Liver (tissue), 3 donors: Measurements from ENCODE around the gene LDLRAD4.

ENCODE experiments used
- EGR1 ChIP-seq, 2 donors: IDR thresholded peaks; 2 replicates each; pipeline ENCODE4 v1.6.1; 2016 to 2018; ENCODE audit warnings: antibody characterized with exemption in 2 of 2, low read depth in 2 of 2
- FOXA1 ChIP-seq: IDR thresholded peaks from 2 replicates; pipeline ENCODE4 v1.6.1; 2016; ENCODE audit warnings: antibody characterized with exemption
- FOXA2 ChIP-seq: IDR thresholded peaks from 2 replicates; pipeline ENCODE4 v1.6.1; 2016; ENCODE audit warnings: antibody characterized with exemption
- GABPA ChIP-seq, 2 donors: IDR thresholded peaks in 1 of 2; conservative IDR thresholded peaks in 1 of 2; 2 replicates each; pipeline ENCODE4 v1.6.1; 2016; ENCODE audit warnings: antibody characterized with exemption in 2 of 2, mild to moderate bottlenecking in 1 of 2, moderate library complexity in 1 of 2
- JUND ChIP-seq, 2 donors: IDR thresholded peaks; 2 replicates each; pipeline ENCODE4 v1.6.1; 2016; ENCODE audit warnings: antibody characterized with exemption in 2 of 2
- NR2F2 ChIP-seq: IDR thresholded peaks from 2 replicates; pipeline ENCODE4 v1.6.1; 2016; ENCODE audit warnings: antibody characterized with exemption
- RAD21 ChIP-seq, 2 donors: IDR thresholded peaks; 2 replicates each; pipeline ENCODE4 v1.6.1; 2016; ENCODE audit warnings: antibody characterized with exemption in 2 of 2, mild to moderate bottlenecking in 2 of 2
- SP1 ChIP-seq: IDR thresholded peaks from 2 replicates; pipeline ENCODE4 v1.6.1; 2018; ENCODE audit warnings: antibody characterized with exemption, mild to moderate bottlenecking
- YY1 ChIP-seq: IDR thresholded peaks from 2 replicates; pipeline ENCODE4 v1.6.1; 2016; ENCODE audit warnings: antibody characterized with exemption, mild to moderate bottlenecking
- TF ChIP-seq, protein P1 (sequence below): fragments of 150-350 bp; IDR thresholded peaks from 2 replicates; pipeline ENCODE4 v1.5.1; 2017; ENCODE audit warnings: improper control_type of control experiment, low read depth, low read length; ENCODE audit not compliant: missing input control
- TF ChIP-seq, protein P2 (sequence below): IDR thresholded peaks from 2 replicates; pipeline ENCODE4 v1.6.1; 2016; ENCODE audit warnings: antibody characterized with exemption
- TF ChIP-seq, protein P3 (sequence below): IDR thresholded peaks from 2 replicates; pipeline ENCODE4 v1.6.1; 2016; ENCODE audit warnings: antibody characterized with exemption, mild to moderate bottlenecking
- TF ChIP-seq, protein P4 (sequence below): IDR thresholded peaks from 2 replicates; pipeline ENCODE4 v1.6.1; 2016; ENCODE audit warnings: antibody characterized with exemption
- donor health status: healthy.
- donor health status: healthy.

DNA sequence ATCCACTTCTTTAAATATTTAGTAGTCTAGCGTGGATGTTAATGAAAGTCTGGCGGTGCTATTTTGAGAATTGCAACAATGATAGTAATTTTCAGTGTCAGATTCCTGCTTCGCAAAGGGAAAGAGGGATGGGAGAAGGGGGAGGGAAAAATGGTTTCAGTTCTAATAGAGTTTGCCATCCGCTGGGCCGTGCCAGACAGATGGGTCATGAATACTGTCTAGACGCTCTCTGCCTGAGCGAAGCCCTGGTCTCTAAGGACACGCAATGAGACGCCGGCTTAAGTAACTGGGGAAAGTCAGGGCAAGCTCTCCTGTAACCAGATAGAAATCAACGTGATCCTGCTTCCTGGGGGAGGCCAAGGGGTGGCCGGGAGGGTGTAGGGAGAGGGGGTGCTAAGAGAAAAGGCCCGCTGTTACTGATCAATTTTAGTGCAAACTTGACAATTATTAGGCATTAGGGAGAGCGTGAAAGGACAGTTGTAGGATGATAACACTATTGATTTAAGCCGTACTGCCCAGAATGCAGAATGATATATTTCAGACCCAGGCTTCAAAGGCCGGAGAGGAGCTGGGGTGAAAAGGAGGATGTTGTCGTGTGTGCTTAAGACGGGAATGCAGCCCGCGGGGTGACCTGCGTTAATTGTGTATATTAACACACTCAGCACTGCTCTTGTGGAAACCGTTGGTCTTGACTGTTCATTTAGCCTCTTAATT lies 229.2 kb downstream of the LDLRAD4 start:
- TF ChIP-seq, protein P1, sequence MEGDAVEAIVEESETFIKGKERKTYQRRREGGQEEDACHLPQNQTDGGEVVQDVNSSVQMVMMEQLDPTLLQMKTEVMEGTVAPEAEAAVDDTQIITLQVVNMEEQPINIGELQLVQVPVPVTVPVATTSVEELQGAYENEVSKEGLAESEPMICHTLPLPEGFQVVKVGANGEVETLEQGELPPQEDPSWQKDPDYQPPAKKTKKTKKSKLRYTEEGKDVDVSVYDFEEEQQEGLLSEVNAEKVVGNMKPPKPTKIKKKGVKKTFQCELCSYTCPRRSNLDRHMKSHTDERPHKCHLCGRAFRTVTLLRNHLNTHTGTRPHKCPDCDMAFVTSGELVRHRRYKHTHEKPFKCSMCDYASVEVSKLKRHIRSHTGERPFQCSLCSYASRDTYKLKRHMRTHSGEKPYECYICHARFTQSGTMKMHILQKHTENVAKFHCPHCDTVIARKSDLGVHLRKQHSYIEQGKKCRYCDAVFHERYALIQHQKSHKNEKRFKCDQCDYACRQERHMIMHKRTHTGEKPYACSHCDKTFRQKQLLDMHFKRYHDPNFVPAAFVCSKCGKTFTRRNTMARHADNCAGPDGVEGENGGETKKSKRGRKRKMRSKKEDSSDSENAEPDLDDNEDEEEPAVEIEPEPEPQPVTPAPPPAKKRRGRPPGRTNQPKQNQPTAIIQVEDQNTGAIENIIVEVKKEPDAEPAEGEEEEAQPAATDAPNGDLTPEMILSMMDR, result no peak
- TF ChIP-seq GABPA (IDR thresholded peaks at IDR 0.05 in 1 of 2, conservative IDR thresholded peaks at IDR 0.05 in 1 of 2) (no peak), SP1 (no peak), RAD21 (IDR thresholded peaks at IDR 0.05) (no peak), JUND (IDR thresholded peaks at IDR 0.05) (no peak), FOXA2 (no peak), NR2F2 (no peak), EGR1 (IDR thresholded peaks at IDR 0.05; ENCODE audit: low read depth in 2 of 2) (no peak), YY1 (no peak), FOXA1 (no peak)
- TF ChIP-seq, protein P2, sequence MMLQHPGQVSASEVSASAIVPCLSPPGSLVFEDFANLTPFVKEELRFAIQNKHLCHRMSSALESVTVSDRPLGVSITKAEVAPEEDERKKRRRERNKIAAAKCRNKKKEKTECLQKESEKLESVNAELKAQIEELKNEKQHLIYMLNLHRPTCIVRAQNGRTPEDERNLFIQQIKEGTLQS, result no peak
- TF ChIP-seq, protein P3, sequence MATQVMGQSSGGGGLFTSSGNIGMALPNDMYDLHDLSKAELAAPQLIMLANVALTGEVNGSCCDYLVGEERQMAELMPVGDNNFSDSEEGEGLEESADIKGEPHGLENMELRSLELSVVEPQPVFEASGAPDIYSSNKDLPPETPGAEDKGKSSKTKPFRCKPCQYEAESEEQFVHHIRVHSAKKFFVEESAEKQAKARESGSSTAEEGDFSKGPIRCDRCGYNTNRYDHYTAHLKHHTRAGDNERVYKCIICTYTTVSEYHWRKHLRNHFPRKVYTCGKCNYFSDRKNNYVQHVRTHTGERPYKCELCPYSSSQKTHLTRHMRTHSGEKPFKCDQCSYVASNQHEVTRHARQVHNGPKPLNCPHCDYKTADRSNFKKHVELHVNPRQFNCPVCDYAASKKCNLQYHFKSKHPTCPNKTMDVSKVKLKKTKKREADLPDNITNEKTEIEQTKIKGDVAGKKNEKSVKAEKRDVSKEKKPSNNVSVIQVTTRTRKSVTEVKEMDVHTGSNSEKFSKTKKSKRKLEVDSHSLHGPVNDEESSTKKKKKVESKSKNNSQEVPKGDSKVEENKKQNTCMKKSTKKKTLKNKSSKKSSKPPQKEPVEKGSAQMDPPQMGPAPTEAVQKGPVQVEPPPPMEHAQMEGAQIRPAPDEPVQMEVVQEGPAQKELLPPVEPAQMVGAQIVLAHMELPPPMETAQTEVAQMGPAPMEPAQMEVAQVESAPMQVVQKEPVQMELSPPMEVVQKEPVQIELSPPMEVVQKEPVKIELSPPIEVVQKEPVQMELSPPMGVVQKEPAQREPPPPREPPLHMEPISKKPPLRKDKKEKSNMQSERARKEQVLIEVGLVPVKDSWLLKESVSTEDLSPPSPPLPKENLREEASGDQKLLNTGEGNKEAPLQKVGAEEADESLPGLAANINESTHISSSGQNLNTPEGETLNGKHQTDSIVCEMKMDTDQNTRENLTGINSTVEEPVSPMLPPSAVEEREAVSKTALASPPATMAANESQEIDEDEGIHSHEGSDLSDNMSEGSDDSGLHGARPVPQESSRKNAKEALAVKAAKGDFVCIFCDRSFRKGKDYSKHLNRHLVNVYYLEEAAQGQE, result no peak
- TF ChIP-seq, protein P4, sequence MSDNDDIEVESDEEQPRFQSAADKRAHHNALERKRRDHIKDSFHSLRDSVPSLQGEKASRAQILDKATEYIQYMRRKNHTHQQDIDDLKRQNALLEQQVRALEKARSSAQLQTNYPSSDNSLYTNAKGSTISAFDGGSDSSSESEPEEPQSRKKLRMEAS, result no peak
